Measurements from ENCODE around the gene LALBA. TPM values are rescaled to one million over a fixed set of nuclear protein-coding genes. Genes with fewer than 3 reads are reported as not detected.
A peak's percentile ranks its signal among the peaks of the same experiment; 100 is the strongest.

LALBA gene
- total and polyA plus RNA-seq, 2 of the 8 experiments (the other 6 are each of a cell fraction or from before 2014, with no cell fraction given): not detected

- no peak for TF ChIP-seq SAP30 (IDR thresholded peaks at IDR 0.05; ENCODE audit: insufficient read depth, insufficient replicate concordance, low read length)
- no peak for TF ChIP-seq CEBPB (IDR thresholded peaks at IDR 0.05; ENCODE audit: low read depth, low read length)
- TF ChIP-seq JUN (IDR thresholded peaks at IDR 0.05; ENCODE audit: low read depth, low read length): peak; percentile 77
- peak; percentile 89 for TF ChIP-seq BACH1 (IDR thresholded peaks at IDR 0.05; ENCODE audit: low read length)
- no peak for TF ChIP-seq POLR2A (IDR thresholded peaks at IDR 0.05; ENCODE audit: control extremely low read depth in 1 of 2, low read depth in 2 of 2, low read length in 2 of 2)
- no peak for TF ChIP-seq TEAD4 (IDR thresholded peaks at IDR 0.05; ENCODE audit: low read depth, low read length)
- TF ChIP-seq PHF8 (conservative IDR thresholded peaks at IDR 0.05; ENCODE audit: low read depth, low read length): no peak
- peak; percentile 37; the same call in 1 of the 2 replicates for TF ChIP-seq TAF1 (IDR thresholded peaks at IDR 0.05; ENCODE audit: low read depth, low read length)
- TF ChIP-seq KDM4A (IDR thresholded peaks at IDR 0.05; ENCODE audit: low read depth, low read length, severe bottlenecking): no peak
Measured at GRCh38 chr12:48601013-48601756, 31.3 kb upstream of the LALBA start (continued).

All from H1 (cell line).